GM12878 (cell line): ENCODE measurements around the gene LIMCH1. TPM values are rescaled to one million over a fixed set of nuclear protein-coding genes. Genes with fewer than 3 reads are reported as not detected.

Experiments used
- ATAC-seq: fragments of 200-7000 bp; cut with Tn5 transposase; 3 replicates; pipeline ENCODE4 v1.9.1; 2020; ENCODE audit warnings: mild to moderate bottlenecking, moderate library complexity
- BruUV-seq: library from RNA; stranded (reverse); fragments of 400-500 nt; replicated peaks from 2 replicates; lab custom pipeline; 2021; lab: Mats Ljungman, UMichigan
- CTCF ChIA-PET: fragments of 300-600 bp; sonication (Branson Sonifier 250); formaldehyde crosslinking; extraction: SDS; loops from one replicate; lab custom pipeline; 2021; ENCODE audit warnings: inconsistent platforms; lab: Yijun Ruan, JAX
- POLR2A ChIA-PET: fragments of 350-600 bp; formaldehyde crosslinking; extraction: SDS; loops from one replicate; lab custom pipeline; 2021; ENCODE audit warnings: inconsistent platforms; lab: Charles Lee
- RAD21 ChIA-PET: fragments of 300-600 bp; sonication (Branson Sonifier 250); formaldehyde crosslinking; loops from one replicate; lab custom pipeline; 2023; ENCODE audit warnings: antibody characterized with exemption; ENCODE audit not compliant: unreplicated experiment; lab: Charles Lee
- SMC1A ChIA-PET: fragments of 300-600 bp; sonication (Branson Sonifier 250); formaldehyde crosslinking; loops from one replicate; lab custom pipeline; 2023; ENCODE audit not compliant: unreplicated experiment, uncharacterized antibody; lab: Charles Lee
- DNase-seq: peaks from one replicate; pipeline ENCODE4 v3.0.0-alpha.2; 2011; ENCODE audit warnings: low read depth, low spot score
- FAIRE-seq: peaks from 3 replicates; lab custom pipeline; 2011; peaks lifted over from hg19 to GRCh38; lab: Jason Lieb, UNC
- H2AFZ ChIP-seq: 2 replicates; pipeline ENCODE4 v1.6.0; 2011; ENCODE audit warnings: low read depth, low read length, control low read depth; ENCODE audit not compliant: control insufficient read depth
- H3K27ac ChIP-seq: 2 replicates; pipeline ENCODE4 v1.5.1; 2011; ENCODE audit warnings: control low read depth; ENCODE audit not compliant: control insufficient read depth, insufficient read depth
- H3K27me3 ChIP-seq, 2 experiments: replicated peaks in 1 of 2; 2 replicates each; pipeline versions ENCODE4 v1.6.0 to v1.6.1; 2011; ENCODE audit warnings: low read length in 1 of 2; ENCODE audit not compliant: control insufficient read depth in 2 of 2, insufficient read depth in 2 of 2
- H3K36me3 ChIP-seq, 2 experiments: 2 replicates each; pipeline ENCODE4 v1.5.1; 2011; ENCODE audit warnings: low read length in 1 of 2; ENCODE audit not compliant: control insufficient read depth in 2 of 2, insufficient read depth in 2 of 2
- H3K4me1 ChIP-seq: 2 replicates; pipeline ENCODE4 v1.6.1; 2011; ENCODE audit warnings: mild to moderate bottlenecking, low read length, moderate library complexity, mixed read lengths; ENCODE audit not compliant: control insufficient read depth, insufficient read depth
- H3K4me2 ChIP-seq: 2 replicates; pipeline ENCODE4 v1.6.0; 2011; ENCODE audit warnings: control low read depth; ENCODE audit not compliant: control insufficient read depth, insufficient read depth
- H3K4me3 ChIP-seq: fragments of 200-600 bp; sonication (generic); 2 replicates; pipeline ENCODE4 v1.5.1; 2016
- H3K79me2 ChIP-seq: 2 replicates; pipeline ENCODE4 v1.6.0; 2011; ENCODE audit warnings: low read length; ENCODE audit not compliant: control insufficient read depth, insufficient read depth
- H3K9ac ChIP-seq: 2 replicates; pipeline ENCODE4 v1.8.0; 2011; ENCODE audit warnings: low read length, control low read depth, mixed read lengths; ENCODE audit not compliant: control insufficient read depth, insufficient read depth
- H3K9me3 ChIP-seq: replicated peaks from 3 replicates; pipeline ENCODE4 v1.5.1; 2011; ENCODE audit warnings: mild to moderate bottlenecking, low read length; ENCODE audit not compliant: control insufficient read depth, insufficient read depth
- H4K20me1 ChIP-seq: 2 replicates; pipeline ENCODE4 v1.6.0; 2011; ENCODE audit not compliant: control insufficient read depth, insufficient read depth
- BCLAF1 ChIP-seq: fragments of 450-650 bp; IDR thresholded peaks from 2 replicates; pipeline ENCODE4 v1.6.1; 2017; ENCODE audit warnings: antibody characterized with exemption, mild to moderate bottlenecking, moderate library complexity
- BRCA1 ChIP-seq: IDR thresholded peaks from 2 replicates; pipeline ENCODE4 v1.6.1; 2011; ENCODE audit warnings: low read depth, low read length, improper control_type of control experiment
- EED ChIP-seq: sonication (generic); IDR thresholded peaks from 2 replicates; pipeline ENCODE4 v1.6.1; 2016; ENCODE audit warnings: antibody characterized with exemption, low read depth
- EGR1 ChIP-seq, 2 experiments: IDR thresholded peaks; 1 replicate in 1 of 2; 2 replicates in 1 of 2; pipeline ENCODE4 v1.6.1; 2011 to 2012; ENCODE audit warnings: low read depth in 2 of 2, low read length in 2 of 2, borderline replicate concordance in 1 of 2, mild to moderate bottlenecking in 1 of 2, moderate library complexity in 1 of 2
- FOXK2 ChIP-seq: fragments of 450-650 bp; IDR thresholded peaks from 2 replicates; pipeline ENCODE4 v1.6.1; 2017; ENCODE audit warnings: mild to moderate bottlenecking, moderate library complexity
- HCFC1 ChIP-seq: fragments of 150-350 bp; IDR thresholded peaks from 2 replicates; pipeline ENCODE4 v1.6.1; 2014; ENCODE audit warnings: low read length
- IKZF2 ChIP-seq, 2 experiments: fragments of 450-650 bp; IDR thresholded peaks; 2 replicates each; pipeline ENCODE4 v1.6.1; 2017; ENCODE audit warnings: mild to moderate bottlenecking in 2 of 2, moderate library complexity in 2 of 2
- MTA2 ChIP-seq: fragments of 450-650 bp; IDR thresholded peaks from 2 replicates; pipeline ENCODE4 v1.6.1; 2016; ENCODE audit warnings: low read depth, mild to moderate bottlenecking, moderate library complexity
- MXI1 ChIP-seq: fragments of 150-350 bp; IDR thresholded peaks from 2 replicates; pipeline ENCODE4 v1.6.1; 2011; ENCODE audit warnings: low read depth, mild to moderate bottlenecking, inconsistent platforms, low read length, improper control_type of control experiment
- NFYA ChIP-seq: IDR thresholded peaks from 2 replicates; pipeline ENCODE4 v1.6.1; 2011; ENCODE audit warnings: low read depth, mild to moderate bottlenecking, low read length, improper control_type of control experiment, borderline replicate concordance
- NR2C1 ChIP-seq: fragments of 450-650 bp; IDR thresholded peaks from 2 replicates; pipeline ENCODE4 v1.6.1; 2017; ENCODE audit warnings: antibody characterized with exemption, mild to moderate bottlenecking, moderate library complexity
- PRDM15 ChIP-seq: fragments of 450-650 bp; formaldehyde crosslinking; IDR thresholded peaks from 2 replicates; pipeline ENCODE4 v1.4.0; 2020; ENCODE audit warnings: mild to moderate bottlenecking, moderate library complexity
- SIX5 ChIP-seq: IDR thresholded peaks from 2 replicates; pipeline ENCODE4 v1.6.1; 2011; ENCODE audit warnings: mild to moderate bottlenecking, low read depth, low read length, moderate library complexity; ENCODE audit not compliant: severe bottlenecking
- TARDBP ChIP-seq: IDR thresholded peaks from 2 replicates; pipeline ENCODE4 v1.6.1; 2016; ENCODE audit warnings: borderline replicate concordance
- TCF3 ChIP-seq: IDR thresholded peaks from 2 replicates; pipeline ENCODE4 v1.6.1; 2012; ENCODE audit warnings: low read depth, mild to moderate bottlenecking, low read length, borderline replicate concordance; ENCODE audit not compliant: insufficient read depth
- TCF7 ChIP-seq: IDR thresholded peaks from 2 replicates; pipeline ENCODE4 v1.6.1; 2014; ENCODE audit warnings: antibody characterized with exemption, borderline replicate concordance
- ZBED1 ChIP-seq: IDR thresholded peaks from 2 replicates; pipeline ENCODE4 v1.6.1; 2016; ENCODE audit warnings: borderline replicate concordance
- WGBS: methylation state at CpG from one replicate; pipeline ENCODE4 v1.1.6; 2016; ENCODE audit warnings: low lambda C conversion rate; ENCODE audit not compliant: insufficient replicate concordance, insufficient coverage; ENCODE audit errors: missing lambda C conversion rate; 5-methylcytosine and 5-hydroxymethylcytosine counted together
- in situ Hi-C: fragments of 300-500 bp; cut with MboI; formaldehyde crosslinking; loops from 9 replicates; pipeline ENCODE4 v1.14.3; 2018; ENCODE audit warnings: mixed read lengths
- intact Hi-C: fragments of 100-400 bp; cut with micrococcal nuclease; formaldehyde crosslinking; loops from one replicate; pipeline ENCODE4 v1.14.2; 2022; ENCODE audit not compliant: unreplicated experiment
- polyA plus RNA-seq, 11 experiments: library from polyadenylated mRNA; depleted of rRNA in 4 of 11; unstranded in 6 of 11; stranded (reverse) in 5 of 11; fragments of >200 nt; fragmentation: Nextera tagmentation in 4 of 11; fragmentation: Illumina TruSeq in 1 of 11; extraction: Ambion mirVana in 4 of 11; extraction: Trizol in 1 of 11; gene quantifications; 1 replicate in 1 of 11; 2 replicates in 10 of 11; pipeline versions ENCODE4 v1.2.1 to v1.2.3, GENCODE V29; 2011 to 2016; ENCODE audit warnings: inconsistent platforms in 2 of 11, missing spikeins in 2 of 11, low read depth in 1 of 11
- total RNA-seq, 4 experiments: library from RNA; depleted of rRNA in 3 of 4; stranded (reverse); fragments of >200 nt in 3 of 4; fragmentation: Illumina TruSeq in 1 of 4; extraction: Trizol in 1 of 4; gene quantifications; 2 replicates each; pipeline versions ENCODE4 v1.2.1 to v1.2.3, GENCODE V29; 2013 to 2021

LIMCH1 gene
- total and polyA plus RNA-seq, 10 of the 15 experiments (the other 5 are each of a cell fraction or from before 2014, with no cell fraction given), result 0.07 to 0.15 TPM; not detected in 8

- no peak overlapping the region for H3K4me2 ChIP-seq
- intact Hi-C loops, result no loop called here
- WGBS, result 47% methylated on average over 1 of the region's 1 CpG
- no peak overlapping the region for H3K4me3 ChIP-seq
- no peaks in the 10 kb centered on the region for H3K79me2 ChIP-seq
- POLR2A ChIA-PET, result no interaction called here
- RAD21 ChIA-PET, result no interaction called here
- H3K4me1 ChIP-seq, result no peaks in the 10 kb centered on the region
- no peak overlapping the region for H3K27ac ChIP-seq
- H3K9me3 ChIP-seq, result no peaks in the 10 kb centered on the region
- no peak overlapping the region for H2AFZ ChIP-seq
- DNase-seq, result no peak
- CTCF ChIA-PET, result no interaction called here
- no TSS peak for BruUV-seq
- FAIRE-seq, result no peak
- no peaks in the 10 kb centered on the region for H3K36me3 ChIP-seq
- no peaks in the 10 kb centered on the region for H4K20me1 ChIP-seq
- SMC1A ChIA-PET, result no interaction called here
- no peak overlapping the region for H3K9ac ChIP-seq
- in situ Hi-C loops, result no loop called here
- no peaks in the 10 kb centered on the region; a peak in 1 of 4 replicates for H3K27me3 ChIP-seq
- ATAC-seq, result no peak
- TF ChIP-seq MTA2 (no peak), NR2C1 (no peak), HCFC1 (no peak), FOXK2 (no peak), BCLAF1 (no peak), TARDBP (no peak), IKZF2 (IDR thresholded peaks at IDR 0.05) (no peak), PRDM15 (CRISPR knock-in tag) (no peak), SIX5 (no peak), ZBED1 (no peak), BRCA1 (no peak), TCF7 (no peak), TCF3 (no peak), NFYA (no peak), EGR1 (IDR thresholded peaks at IDR 0.05; ENCODE audit: borderline replicate concordance in 1 of 2, low read depth in 2 of 2, low read length in 2 of 2) (no peak), EED (no peak), MXI1 (no peak)
Observed at GRCh38 chr4:41601025-41601424, 63.1 kb downstream of the LIMCH1 start.
